GM12874 (cell line): Measurements from ENCODE around the gene ME1.

Source experiments
- CTCF ChIP-seq: IDR thresholded peaks from 2 replicates; pipeline ENCODE4 v1.5.1; 2011; ENCODE audit warnings: low read depth, mild to moderate bottlenecking, control low read depth, low read length, moderate library complexity; ENCODE audit not compliant: insufficient read depth

Gene ME1

GRCh38 chr6:83343121-83343520 is 87.7 kb downstream of the ME1 start:
- TF ChIP-seq CTCF, result no peak

- no peak for TF ChIP-seq CTCF
These were observed 89.1 kb downstream of the ME1 start for GRCh38 chr6:83341765-83342164.

GRCh38 chr6:83333500-83333899 is 97.4 kb downstream of the ME1 start:
- no peak for TF ChIP-seq CTCF

- TF ChIP-seq CTCF, result no peak
These were observed 116.2 kb downstream of the ME1 start for GRCh38 chr6:83314693-83315092.

GRCh38 chr6:83313882-83314281 is 117.0 kb downstream of the ME1 start:
- TF ChIP-seq CTCF, result no peak

GRCh38 chr6:83311231-83311630 is 119.6 kb downstream of the ME1 start:
- no peak for TF ChIP-seq CTCF

GRCh38 chr6:83310046-83310445 is 120.8 kb downstream of the ME1 start:
- TF ChIP-seq CTCF, result no peak

GRCh38 chr6:83309344-83309743 is 121.5 kb downstream of the ME1 start:
- no peak for TF ChIP-seq CTCF
